NCI-H446 (cell line): ENCODE measurements around the gene SART3.
"Not testable (repeated sequence)": the region's sequence is repeated elsewhere in the genome, so short reads cannot be mapped to it uniquely, and the experiment has no call there.

ENCODE experiments used
- DNase-seq, 2 experiments: peaks; one replicate each; lab custom pipeline; 2025; lab: John Stamatoyannopoulos, UW

SART3 gene

GRCh38 chr12:108563136-108563803, 2.3 kb upstream of the SART3 start:
- peak; percentile 35 to 68 for DNase-seq

GRCh38 chr12:108562348-108563135, 1.6 kb upstream of the SART3 start, which contains the start of gene ISCU:
ISCU (plus strand) TSS chr12:108562596; CDS start chr12:108562623, 27 bp downstream.
- peak; percentile 95 to 99 for DNase-seq

- no peak for DNase-seq
Observed at GRCh38 chr12:108561852-108562347, 927 bp upstream of the SART3 start.

- no peak for DNase-seq
Observed at GRCh38 chr12:108560321-108560721, 652 bp downstream of the SART3 start.

- no peak for DNase-seq
Observed at GRCh38 chr12:108559748-108560147, 1.2 kb downstream of the SART3 start.

- no peak for DNase-seq
Observed at GRCh38 chr12:108559007-108559655, 1.8 kb downstream of the SART3 start.

GRCh38 chr12:108555383-108555782, 5.6 kb downstream of the SART3 start:
- not testable (repeated sequence) for DNase-seq

- DNase-seq: no peak
Observed at GRCh38 chr12:108553799-108554198, 7.2 kb downstream of the SART3 start.

GRCh38 chr12:108551535-108551934, 9.4 kb downstream of the SART3 start:
- no peak for DNase-seq

- DNase-seq: no peak
Observed at GRCh38 chr12:108548954-108549521, 11.9 kb downstream of the SART3 start.

- DNase-seq: no peak
Observed at GRCh38 chr12:108547686-108548085, 13.3 kb downstream of the SART3 start.

- DNase-seq: no peak
Observed at GRCh38 chr12:108543652-108544051, 17.3 kb downstream of the SART3 start.

- no peak for DNase-seq
Observed at GRCh38 chr12:108542320-108542719, 18.7 kb downstream of the SART3 start.

- DNase-seq: peak in 1 of 2 experiments; percentile 49
Observed at GRCh38 chr12:108538616-108539195, 22.3 kb downstream of the SART3 start.

- DNase-seq: no peak
Observed at GRCh38 chr12:108538146-108538545, 22.8 kb downstream of the SART3 start.

- DNase-seq: no peak
Observed at GRCh38 chr12:108531929-108532848, 28.8 kb downstream of the SART3 start.

- DNase-seq: no peak
Observed at GRCh38 chr12:108530161-108530560, 30.8 kb downstream of the SART3 start.

- no peak for DNase-seq
Observed at GRCh38 chr12:108527166-108527496, 33.8 kb downstream of the SART3 start.

GRCh38 chr12:108526482-108527165, 34.3 kb downstream of the SART3 start:
- no peak for DNase-seq

- DNase-seq: no peak
Observed at GRCh38 chr12:108525681-108526080, 35.3 kb downstream of the SART3 start.
